K562 (cell line): ENCODE data around the gene SUGP1. TPM values are rescaled to one million over a fixed set of nuclear protein-coding genes. Genes with fewer than 3 reads are reported as not detected.

Source experiments
- ATAC-seq: fragments of 200-7000 bp; cut with Tn5 transposase; 3 replicates; pipeline ENCODE4 v1.9.1; 2020; ENCODE audit warnings: moderate library complexity
- BruUV-seq: library from RNA; stranded (reverse); fragments of 400-500 nt; replicated peaks from 2 replicates; lab custom pipeline; 2021; lab: Mats Ljungman, UMichigan
- CTCF ChIA-PET: fragments of 300-600 bp; formaldehyde crosslinking; extraction: SDS; loops from one replicate; lab custom pipeline; 2021; ENCODE audit warnings: low intra/inter-chr PET ratio; lab: Yijun Ruan, JAX
- POLR2A ChIA-PET: fragments of 300-600, 350-650 bp; sonication (Branson Sonifier 250); formaldehyde crosslinking; extraction: SDS; loops from one replicate; lab custom pipeline; 2021; ENCODE audit warnings: antibody characterized with exemption, inconsistent platforms; lab: Yijun Ruan, JAX
- DNase-seq, 4 experiments: peaks; one replicate each; pipeline versions ENCODE4 v3.0.0 to v3.0.0-alpha.2; 2011 to 2018; ENCODE audit warnings: low spot score in 3 of 4, mixed read lengths in 3 of 4; ENCODE audit errors: extremely low read depth in 1 of 4
- FAIRE-seq: peaks from 2 replicates; lab custom pipeline; 2011; peaks lifted over from hg19 to GRCh38; lab: Jason Lieb, UNC
- H2AFZ ChIP-seq: 2 replicates; pipeline ENCODE4 v1.6.0; 2011; ENCODE audit warnings: low read depth, low read length, control low read depth, inconsistent platforms
- H3K27ac ChIP-seq: fragments of 200-600 bp; 3 replicates; pipeline ENCODE4 v1.8.0; 2011; ENCODE audit warnings: low read depth, mild to moderate bottlenecking, control low read depth, inconsistent platforms, low read length, moderate library complexity, mixed read lengths; ENCODE audit errors: extremely low read depth
- H3K27me3 ChIP-seq, 2 experiments: fragments of 300-600 bp in 1 of 2; 2 replicates in 1 of 2; 3 replicates in 1 of 2; pipeline versions ENCODE4 v1.6.0 to v1.8.0; 2011; ENCODE audit warnings: inconsistent platforms in 2 of 2, low read length in 2 of 2, mild to moderate bottlenecking in 1 of 2, mixed read lengths in 1 of 2, moderate library complexity in 1 of 2; ENCODE audit not compliant: control insufficient read depth in 2 of 2, insufficient read depth in 2 of 2
- H3K36me3 ChIP-seq: fragments of 300-600 bp; 3 replicates; pipeline ENCODE4 v1.8.0; 2011; ENCODE audit warnings: mild to moderate bottlenecking, low read length, inconsistent platforms; ENCODE audit not compliant: control insufficient read depth, insufficient read depth
- H3K4me1 ChIP-seq, 2 experiments: fragments of 200-600 bp in 1 of 2; replicated peaks in 1 of 2; 2 replicates in 1 of 2; 3 replicates in 1 of 2; pipeline versions ENCODE4 v1.5.1 to v1.8.0; 2011; ENCODE audit warnings: inconsistent platforms in 2 of 2, low read length in 2 of 2, mild to moderate bottlenecking in 1 of 2, mixed read lengths in 1 of 2, moderate library complexity in 1 of 2; ENCODE audit not compliant: control insufficient read depth in 2 of 2, insufficient read depth in 2 of 2
- H3K4me2 ChIP-seq: 2 replicates; pipeline ENCODE4 v1.6.1; 2011; ENCODE audit warnings: low read length, control low read depth, inconsistent platforms, mixed read lengths; ENCODE audit not compliant: insufficient read depth
- H3K4me3 ChIP-seq: fragments of 200-600 bp; sonication (generic), shearing (Covaris generic); 2 replicates; pipeline ENCODE4 v1.5.1; 2016; ENCODE audit warnings: control low read depth, inconsistent platforms
- H3K79me2 ChIP-seq: fragments of 200-600 bp; 3 replicates; pipeline ENCODE4 v1.8.0; 2011; ENCODE audit warnings: low read length, inconsistent platforms; ENCODE audit not compliant: control insufficient read depth, insufficient read depth
- H3K9ac ChIP-seq, 2 experiments: 2 replicates each; pipeline versions ENCODE4 v1.6.0 to v1.6.1; 2011; ENCODE audit warnings: low read depth in 2 of 2, low read length in 2 of 2, control low read depth in 1 of 2, inconsistent platforms in 1 of 2, mild to moderate bottlenecking in 1 of 2, mixed read lengths in 1 of 2; ENCODE audit not compliant: insufficient read depth in 1 of 2
- H3K9me1 ChIP-seq: one replicate; pipeline ENCODE4 v1.6.0; 2011; ENCODE audit warnings: inconsistent platforms, mild to moderate bottlenecking, low read length, moderate library complexity; ENCODE audit not compliant: control insufficient read depth, insufficient read depth
- H3K9me3 ChIP-seq: replicated peaks from 2 replicates; pipeline ENCODE4 v1.5.1; 2011; ENCODE audit warnings: low read depth, low read length, inconsistent platforms; ENCODE audit not compliant: control insufficient read depth, insufficient read depth
- H4K20me1 ChIP-seq: replicated peaks from 2 replicates; pipeline ENCODE4 v1.6.1; 2011; ENCODE audit warnings: low read length, inconsistent platforms, mixed read lengths; ENCODE audit not compliant: control insufficient read depth, insufficient read depth
- ARID1B ChIP-seq: fragments of 450-650 bp; IDR thresholded peaks from 2 replicates; pipeline ENCODE4 v1.6.1; 2016; ENCODE audit warnings: antibody characterized with exemption, mild to moderate bottlenecking, inconsistent platforms
- ARNT ChIP-seq, 2 experiments: fragments of 450-650 bp; IDR thresholded peaks; 2 replicates each; pipeline ENCODE4 v1.6.1; 2016; ENCODE audit warnings: mild to moderate bottlenecking in 1 of 2
- BCL6 ChIP-seq: fragments of 250-450 bp; sonication (Bioruptor Pico); IDR thresholded peaks from 2 replicates; pipeline ENCODE4 v1.4.0; 2020
- BRCA1 ChIP-seq, 2 experiments: fragments of 450-650 bp in 1 of 2; sonication (generic) in 1 of 2; formaldehyde crosslinking in 1 of 2; IDR thresholded peaks; 2 replicates each; pipeline versions ENCODE4 v1.5.0 to v1.6.1; 2017 to 2020; ENCODE audit warnings: mild to moderate bottlenecking in 1 of 2, missing genetic modification reagents in 1 of 2
- DLX4 ChIP-seq: fragments of 250-450 bp; sonication (Bioruptor Pico); IDR thresholded peaks from 2 replicates; pipeline ENCODE4 v1.6.1; 2021; ENCODE audit warnings: mild to moderate bottlenecking
- DNMT1 ChIP-seq: fragments of 450-650 bp; IDR thresholded peaks from 2 replicates; pipeline ENCODE4 v1.6.1; 2016; ENCODE audit warnings: antibody characterized with exemption, mild to moderate bottlenecking
- FOXJ2 ChIP-seq: fragments of 200-800 bp; sonication (Bioruptor generic); IDR thresholded peaks from 2 replicates; pipeline ENCODE4 v1.6.1; 2016; ENCODE audit warnings: missing genetic modification characterization, missing compliant biosample characterization
- FOXM1 ChIP-seq, 2 experiments: fragments of 450-650 bp in 1 of 2; sonication (generic) in 1 of 2; formaldehyde crosslinking in 1 of 2; IDR thresholded peaks; 2 replicates each; pipeline versions ENCODE4 v1.6.1 to v1.9.0; 2017 to 2022; ENCODE audit warnings: low read depth in 2 of 2, mild to moderate bottlenecking in 2 of 2, missing genetic modification reagents in 1 of 2, moderate library complexity in 1 of 2
- MECOM ChIP-seq: fragments of 250-450 bp; sonication (Bioruptor Pico); IDR thresholded peaks from 2 replicates; pipeline ENCODE4 v1.8.0; 2022; ENCODE audit warnings: inconsistent platforms
- MTA3 ChIP-seq: fragments of 450-650 bp; formaldehyde crosslinking; IDR thresholded peaks from 2 replicates; pipeline ENCODE4 v1.6.1; 2017; ENCODE audit warnings: mild to moderate bottlenecking, borderline replicate concordance
- MXI1 ChIP-seq: IDR thresholded peaks from 2 replicates; pipeline ENCODE4 v1.6.1; 2011; ENCODE audit warnings: low read depth, mild to moderate bottlenecking, improper control_type of control experiment, low read length
- PHB ChIP-seq: fragments of 250-450 bp; sonication (Bioruptor Pico); IDR thresholded peaks from 2 replicates; pipeline ENCODE4 v1.5.0; 2021
- POLR2B ChIP-seq: fragments of 450-650 bp; IDR thresholded peaks from 2 replicates; pipeline ENCODE4 v1.6.1; 2018; ENCODE audit warnings: low read depth; ENCODE audit not compliant: partially characterized antibody
- POLR2H ChIP-seq: IDR thresholded peaks from 2 replicates; pipeline ENCODE4 v1.6.1; 2016; ENCODE audit warnings: missing genetic modification characterization, low read depth, mild to moderate bottlenecking, control low read depth, missing compliant biosample characterization, moderate library complexity
- SAFB ChIP-seq: fragments of 200-400 bp; formaldehyde crosslinking; IDR thresholded peaks from 2 replicates; pipeline ENCODE4 v1.6.1; 2017; ENCODE audit warnings: low read depth, low read length, borderline replicate concordance
- SMAD4 ChIP-seq: fragments of 250-450 bp; sonication (Bioruptor Pico); conservative IDR thresholded peaks from 2 replicates; pipeline ENCODE4 v1.8.0; 2021; ENCODE audit warnings: inconsistent platforms, mild to moderate bottlenecking, moderate library complexity
- ZNF354B ChIP-seq: fragments of 250-450 bp; sonication (Bioruptor Pico); IDR thresholded peaks from 2 replicates; pipeline ENCODE4 v1.4.0; 2020
- WGBS: fragments of 100-300 bp; shearing (Covaris generic); methylation state at CpG from one replicate; pipeline ENCODE4 v1.1.6; 2016; ENCODE audit warnings: low coverage, mixed read lengths; ENCODE audit not compliant: insufficient coverage; ENCODE audit errors: missing lambda C conversion rate; 5-methylcytosine and 5-hydroxymethylcytosine counted together
- in situ Hi-C: fragments of 300-500 bp; cut with MboI; formaldehyde crosslinking; loops from 4 replicates; pipeline ENCODE4 v1.15.0; 2018; ENCODE audit warnings: inconsistent platforms, mixed read lengths
- intact Hi-C: fragments of 100-400 bp; cut with micrococcal nuclease; formaldehyde crosslinking; loops from 2 replicates; pipeline ENCODE4 v1.14.2; 2022
- polyA plus RNA-seq, 8 experiments: library from polyadenylated mRNA; depleted of rRNA in 4 of 8; stranded (reverse) in 5 of 8; unstranded in 3 of 8; fragments of >200 nt; fragmentation: Nextera tagmentation in 2 of 8; fragmentation: Illumina TruSeq in 1 of 8; extraction: Ambion mirVana in 2 of 8; extraction: Trizol in 1 of 8; gene quantifications; 2 replicates each; pipeline versions ENCODE4 v1.2.1 to v1.2.3, GENCODE V29; 2011 to 2014; ENCODE audit warnings: inconsistent platforms in 1 of 8, missing spikeins in 1 of 8
- total RNA-seq, 7 experiments: library from RNA; depleted of rRNA in 6 of 7; stranded (reverse); fragments of >200 nt in 6 of 7; fragmentation: Illumina TruSeq in 2 of 7; extraction: Trizol in 2 of 7; gene quantifications; 2 replicates each; pipeline versions ENCODE4 v1.2.1 to v1.2.3, GENCODE V29; 2011 to 2021; ENCODE audit warnings: low replicate concordance in 1 of 7
- TF ChIP-seq, protein P1 (sequence below): fragments of 250-450 bp; sonication (Bioruptor Pico); IDR thresholded peaks from 2 replicates; pipeline ENCODE4 v1.5.1; 2021; ENCODE audit warnings: mild to moderate bottlenecking

SUGP1 gene
- total and polyA plus RNA-seq, 9 of the 15 experiments (the other 6 are each of a cell fraction or from before 2014, with no cell fraction given): 1.0 to 53.3 (median 32.4) TPM

- TF ChIP-seq ARNT (IDR thresholded peaks at IDR 0.05) (peak; percentile 29 to 94; a peak in 3 of 4 replicates), SMAD4 (CRISPR knock-in tag) (peak; percentile 82; the same call in 1 of the 2 replicates), POLR2H (peak; percentile 74), ZNF354B (no peak), POLR2B (peak; percentile 68), MTA3 (peak; percentile 99), BCL6 (CRISPR knock-in tag) (no peak)
- TF ChIP-seq, protein P1, sequence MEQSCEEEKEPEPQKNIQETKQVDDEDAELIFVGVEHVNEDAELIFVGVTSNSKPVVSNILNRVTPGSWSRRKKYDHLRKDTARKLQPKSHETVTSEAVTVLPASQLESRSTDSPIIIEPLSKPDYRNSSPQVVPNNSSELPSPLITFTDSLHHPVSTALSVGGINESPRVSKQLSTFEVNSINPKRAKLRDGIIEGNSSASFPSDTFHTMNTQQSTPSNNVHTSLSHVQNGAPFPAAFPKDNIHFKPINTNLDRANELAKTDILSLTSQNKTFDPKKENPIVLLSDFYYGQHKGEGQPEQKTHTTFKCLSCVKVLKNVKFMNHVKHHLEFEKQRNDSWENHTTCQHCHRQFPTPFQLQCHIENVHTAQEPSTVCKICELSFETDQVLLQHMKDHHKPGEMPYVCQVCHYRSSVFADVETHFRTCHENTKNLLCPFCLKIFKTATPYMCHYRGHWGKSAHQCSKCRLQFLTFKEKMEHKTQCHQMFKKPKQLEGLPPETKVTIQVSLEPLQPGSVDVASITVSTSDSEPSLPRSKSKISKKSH: no peak
These were observed at the start of gene SUGP1, which contains the start of gene MAU2 (continued) for GRCh38 chr19:19320361-19321140.

DNA sequence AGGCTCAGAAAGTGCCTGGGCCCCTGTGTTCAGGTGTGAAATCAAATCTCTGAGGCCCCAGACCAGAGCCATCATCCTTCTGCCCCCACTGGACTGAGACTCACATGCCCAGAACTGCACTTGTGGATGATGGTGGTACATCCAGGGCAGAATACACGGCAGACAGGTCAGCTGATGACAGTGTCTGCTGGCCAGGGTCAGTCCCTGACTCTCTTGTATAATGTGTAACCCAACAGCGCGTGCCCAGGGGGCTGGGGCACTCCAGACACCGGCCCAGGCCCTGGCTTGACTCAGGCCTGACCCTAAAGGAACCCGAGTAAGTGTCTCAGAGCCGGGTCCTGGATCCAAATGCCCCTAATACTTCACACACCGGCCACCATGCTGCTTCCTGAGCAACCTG lies 47.8 kb upstream of the SUGP1 start:
- Histone ChIP-seq H3K9me1 (no peaks in the 10 kb centered on the region), H3K9me3 (no peaks in the 10 kb centered on the region), H3K9ac (peak overlapping the region in 1 of 2 experiments; percentile 71; a peak in 1 of 4 replicates), H3K36me3 (no peaks in the 10 kb centered on the region), H3K27ac (no peak overlapping the region), H3K4me1 (peaks cover 16 to 32% of the 10 kb centered on the region in 2 experiments; a peak in 4 of 5 replicates), H2AFZ (peak overlapping the region; percentile 40; the same call in 1 of the 2 replicates), H3K4me2 (no peak overlapping the region), H4K20me1 (no peaks in the 10 kb centered on the region), H3K79me2 (no peaks in the 10 kb centered on the region), H3K27me3 (no peaks in the 10 kb centered on the region), H3K4me3 (no peak overlapping the region)
- WGBS: 53% methylated on average over 4 of the region's 7 CpGs
- no peak for FAIRE-seq
- POLR2A ChIA-PET: interaction anchor here (0.6 to 1.8 kb wide), 2 partner anchors 17 to 27 kb away, joined by 3 to 5 read pairs; no protein-coding TSS in a partner anchor
- no TSS peak for BruUV-seq
- in situ Hi-C loops (loop anchor here (5.0 kb wide), 1 partner anchor 124 kb away; no protein-coding TSS in a partner anchor), intact Hi-C loops (no loop called here)
- CTCF ChIA-PET: interaction anchor here (2.5 kb wide), 1 partner anchor 122 kb away, joined by 18 read pairs; no protein-coding TSS in a partner anchor
- ATAC-seq: no peak
- DNase-seq: no peak
- TF ChIP-seq BRCA1 (IDR thresholded peaks at IDR 0.05) (no peak), BRCA1 (CRISPR knock-in tag; IDR thresholded peaks at IDR 0.05) (no peak), DLX4 (CRISPR knock-in tag) (no peak), SAFB (no peak), FOXM1 (IDR thresholded peaks at IDR 0.05; ENCODE audit: low read depth) (no peak), FOXM1 (CRISPR knock-in tag; IDR thresholded peaks at IDR 0.05; ENCODE audit: low read depth) (no peak), PHB (CRISPR knock-in tag) (no peak), MXI1 (no peak), MECOM (CRISPR knock-in tag) (no peak), FOXJ2 (tag) (no peak), ARID1B (no peak), DNMT1 (no peak)
